NT2/D1 (cell line): ENCODE measurements around the gene KCND3.

ENCODE experiments used
- SUZ12 ChIP-seq: IDR thresholded peaks from 2 replicates; pipeline ENCODE4 v1.6.1; 2011; ENCODE audit not compliant: insufficient read length, insufficient read depth; ENCODE audit errors: extremely low read depth
- ZNF274 ChIP-seq: IDR thresholded peaks from 2 replicates; pipeline ENCODE4 v1.6.1; 2011; ENCODE audit warnings: mild to moderate bottlenecking, low read depth, low read length

DNA sequence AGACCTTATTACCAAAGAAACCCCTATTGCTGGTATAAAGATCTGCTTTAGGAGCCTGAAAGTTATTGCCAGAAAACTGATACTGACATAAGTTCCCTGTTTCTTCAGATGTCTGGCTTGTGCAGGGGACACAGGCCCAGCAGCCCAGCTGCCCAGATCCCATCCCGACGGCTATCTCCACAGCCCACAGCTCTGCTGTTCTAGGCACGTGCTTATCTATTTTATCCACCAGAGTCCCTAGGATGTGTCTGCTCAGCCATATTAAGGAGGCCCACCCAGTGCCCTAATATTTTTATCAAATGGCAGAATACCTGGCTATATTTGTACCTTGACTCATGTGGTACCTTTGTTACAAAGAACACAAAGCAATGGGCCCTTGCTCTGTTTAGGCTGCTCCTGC lies 174.8 kb downstream of the KCND3 start:
- no peak for TF ChIP-seq ZNF274
- TF ChIP-seq SUZ12, result no peak
